Measurements from ENCODE around the gene DCPS.
"Not testable (repeated sequence)": the region's sequence is repeated elsewhere in the genome, so short reads cannot be mapped to it uniquely, and the experiment has no call there.

DCPS gene

DNA sequence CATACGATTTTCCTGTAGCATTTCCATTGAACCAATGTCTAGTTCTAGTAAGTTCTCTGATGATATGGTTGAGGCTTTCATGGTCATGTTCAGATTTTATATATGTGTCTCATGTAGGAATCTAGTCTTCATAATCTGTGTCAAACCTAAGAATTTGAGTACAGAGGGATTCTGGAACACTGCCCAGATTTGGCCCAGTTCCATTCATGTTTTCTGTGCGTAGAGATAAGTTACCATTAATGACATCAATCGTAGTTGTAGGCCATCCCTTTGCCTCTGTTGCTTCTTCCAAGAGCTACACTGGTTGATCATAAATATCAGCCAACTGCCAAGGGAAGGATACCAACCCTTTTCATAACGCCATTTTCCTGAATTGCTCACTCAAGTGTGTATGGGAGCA lies 74.9 kb downstream of the DCPS start:
- Histone ChIP-seq H3K27ac (no peak overlapping the region), H3K27me3 (ENCODE audit: insufficient read depth, low read depth) (no peaks in the 10 kb centered on the region), H2AFZ (ENCODE audit: low read depth) (no peak overlapping the region), H3K9ac (no peak overlapping the region), H3K36me3 (ENCODE audit: insufficient read depth) (no peaks in the 10 kb centered on the region), H3K79me2 (ENCODE audit: insufficient read depth, low read depth) (no peaks in the 10 kb centered on the region), H3K4me3 (IDR thresholded peaks at IDR 0.05; ENCODE audit: insufficient read depth, low read depth, low read length) (no peak overlapping the region), H3K4me1 (ENCODE audit: low read depth, poor library complexity, severe bottlenecking) (no peaks in the 10 kb centered on the region), H4K20me1 (ENCODE audit: insufficient read depth) (no peaks in the 10 kb centered on the region), H3K4me2 (no peak overlapping the region)
- TF ChIP-seq, protein P1, sequence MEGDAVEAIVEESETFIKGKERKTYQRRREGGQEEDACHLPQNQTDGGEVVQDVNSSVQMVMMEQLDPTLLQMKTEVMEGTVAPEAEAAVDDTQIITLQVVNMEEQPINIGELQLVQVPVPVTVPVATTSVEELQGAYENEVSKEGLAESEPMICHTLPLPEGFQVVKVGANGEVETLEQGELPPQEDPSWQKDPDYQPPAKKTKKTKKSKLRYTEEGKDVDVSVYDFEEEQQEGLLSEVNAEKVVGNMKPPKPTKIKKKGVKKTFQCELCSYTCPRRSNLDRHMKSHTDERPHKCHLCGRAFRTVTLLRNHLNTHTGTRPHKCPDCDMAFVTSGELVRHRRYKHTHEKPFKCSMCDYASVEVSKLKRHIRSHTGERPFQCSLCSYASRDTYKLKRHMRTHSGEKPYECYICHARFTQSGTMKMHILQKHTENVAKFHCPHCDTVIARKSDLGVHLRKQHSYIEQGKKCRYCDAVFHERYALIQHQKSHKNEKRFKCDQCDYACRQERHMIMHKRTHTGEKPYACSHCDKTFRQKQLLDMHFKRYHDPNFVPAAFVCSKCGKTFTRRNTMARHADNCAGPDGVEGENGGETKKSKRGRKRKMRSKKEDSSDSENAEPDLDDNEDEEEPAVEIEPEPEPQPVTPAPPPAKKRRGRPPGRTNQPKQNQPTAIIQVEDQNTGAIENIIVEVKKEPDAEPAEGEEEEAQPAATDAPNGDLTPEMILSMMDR (conservative IDR thresholded peaks at IDR 0.05; ENCODE audit: low read depth, low read length), result no peak

DNA sequence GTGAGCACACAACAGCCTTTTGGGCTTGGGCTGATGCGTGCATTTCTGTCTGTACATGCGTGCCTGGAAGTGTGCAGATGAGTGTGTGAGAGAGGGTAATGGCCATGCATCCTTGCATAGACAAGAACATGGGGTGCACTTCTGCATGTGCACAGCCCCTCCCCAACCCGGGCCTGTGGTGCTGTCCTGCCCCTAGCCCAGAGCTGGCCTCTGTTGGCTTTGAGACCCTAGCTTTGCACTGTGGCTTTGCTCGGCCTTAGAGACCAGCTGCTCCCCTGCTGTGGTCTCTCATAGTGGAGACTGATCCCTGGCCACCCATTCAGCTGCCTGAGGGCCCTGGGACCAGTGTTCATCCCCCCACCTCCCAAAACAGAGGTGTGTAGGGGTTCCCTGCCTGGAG lies 77.0 kb downstream of the DCPS start:
- TF ChIP-seq, protein P1 (conservative IDR thresholded peaks at IDR 0.05; ENCODE audit: low read depth, low read length), result no peak
- Histone ChIP-seq H3K4me3 (IDR thresholded peaks at IDR 0.05; ENCODE audit: insufficient read depth, low read depth, low read length) (no peak overlapping the region), H3K27ac (no peak overlapping the region), H3K9ac (no peak overlapping the region), H3K36me3 (ENCODE audit: insufficient read depth) (no peaks in the 10 kb centered on the region), H2AFZ (ENCODE audit: low read depth) (no peak overlapping the region), H3K4me1 (ENCODE audit: low read depth, poor library complexity, severe bottlenecking) (no peaks in the 10 kb centered on the region), H3K4me2 (no peak overlapping the region), H4K20me1 (ENCODE audit: insufficient read depth) (no peaks in the 10 kb centered on the region), H3K27me3 (ENCODE audit: insufficient read depth, low read depth) (no peaks in the 10 kb centered on the region), H3K79me2 (ENCODE audit: insufficient read depth, low read depth) (no peaks in the 10 kb centered on the region)

DNA sequence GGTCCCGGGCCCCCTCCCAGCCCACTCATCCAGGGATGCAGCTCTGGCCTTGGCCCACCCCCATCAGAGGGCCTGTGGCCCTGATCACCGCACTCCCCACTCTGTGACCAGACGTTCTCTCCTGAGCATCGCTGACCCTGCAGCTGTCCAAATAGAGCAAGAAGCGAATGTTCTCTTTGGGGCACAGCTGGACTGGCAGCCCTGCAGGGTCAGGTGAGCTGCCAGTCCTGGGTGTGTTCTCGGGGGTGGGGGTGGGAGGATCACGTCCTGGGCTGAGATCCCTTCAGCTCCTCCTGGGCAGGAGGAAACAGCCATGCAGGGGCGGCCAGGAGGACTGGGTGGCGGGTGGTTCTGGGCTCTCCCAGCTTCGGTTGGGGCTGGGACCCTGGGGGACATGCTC lies 78.1 kb downstream of the DCPS start:
- not testable (repeated sequence) for H3K27ac ChIP-seq; H4K20me1 ChIP-seq (ENCODE audit: insufficient read depth); H2AFZ ChIP-seq (ENCODE audit: low read depth); H3K9ac ChIP-seq; H3K79me2 ChIP-seq (ENCODE audit: insufficient read depth, low read depth); H3K4me3 ChIP-seq (IDR thresholded peaks at IDR 0.05; ENCODE audit: insufficient read depth, low read depth, low read length); H3K4me1 ChIP-seq (ENCODE audit: low read depth, poor library complexity, severe bottlenecking); H3K36me3 ChIP-seq (ENCODE audit: insufficient read depth); H3K27me3 ChIP-seq (ENCODE audit: insufficient read depth, low read depth); H3K4me2 ChIP-seq

DNA sequence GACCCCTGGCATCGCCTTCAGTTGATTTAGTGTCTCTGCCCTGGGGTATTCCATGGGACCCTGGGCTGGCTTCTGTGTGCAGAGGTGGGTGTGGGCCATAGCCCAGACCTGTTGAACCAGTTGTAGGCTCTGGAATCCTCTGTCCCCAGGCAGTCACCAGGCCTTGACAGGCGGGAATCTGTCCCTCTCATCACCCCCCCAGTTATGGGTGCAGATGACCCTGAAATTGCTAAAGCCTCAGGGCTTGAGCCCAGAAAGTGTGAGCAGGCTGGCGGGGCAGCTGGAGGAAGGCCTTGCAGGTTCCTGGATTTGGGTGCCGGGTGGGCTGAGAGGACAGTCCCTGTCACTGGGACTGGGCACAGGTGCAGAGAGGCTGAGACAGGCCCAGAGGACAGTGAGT lies 78.8 kb downstream of the DCPS start:
- not testable (repeated sequence) for H3K36me3 ChIP-seq (ENCODE audit: insufficient read depth); H3K27ac ChIP-seq; H3K4me3 ChIP-seq (IDR thresholded peaks at IDR 0.05; ENCODE audit: insufficient read depth, low read depth, low read length); H3K4me1 ChIP-seq (ENCODE audit: low read depth, poor library complexity, severe bottlenecking); H3K79me2 ChIP-seq (ENCODE audit: insufficient read depth, low read depth); H2AFZ ChIP-seq (ENCODE audit: low read depth); H3K9ac ChIP-seq; H4K20me1 ChIP-seq (ENCODE audit: insufficient read depth); H3K4me2 ChIP-seq; H3K27me3 ChIP-seq (ENCODE audit: insufficient read depth, low read depth)

DNA sequence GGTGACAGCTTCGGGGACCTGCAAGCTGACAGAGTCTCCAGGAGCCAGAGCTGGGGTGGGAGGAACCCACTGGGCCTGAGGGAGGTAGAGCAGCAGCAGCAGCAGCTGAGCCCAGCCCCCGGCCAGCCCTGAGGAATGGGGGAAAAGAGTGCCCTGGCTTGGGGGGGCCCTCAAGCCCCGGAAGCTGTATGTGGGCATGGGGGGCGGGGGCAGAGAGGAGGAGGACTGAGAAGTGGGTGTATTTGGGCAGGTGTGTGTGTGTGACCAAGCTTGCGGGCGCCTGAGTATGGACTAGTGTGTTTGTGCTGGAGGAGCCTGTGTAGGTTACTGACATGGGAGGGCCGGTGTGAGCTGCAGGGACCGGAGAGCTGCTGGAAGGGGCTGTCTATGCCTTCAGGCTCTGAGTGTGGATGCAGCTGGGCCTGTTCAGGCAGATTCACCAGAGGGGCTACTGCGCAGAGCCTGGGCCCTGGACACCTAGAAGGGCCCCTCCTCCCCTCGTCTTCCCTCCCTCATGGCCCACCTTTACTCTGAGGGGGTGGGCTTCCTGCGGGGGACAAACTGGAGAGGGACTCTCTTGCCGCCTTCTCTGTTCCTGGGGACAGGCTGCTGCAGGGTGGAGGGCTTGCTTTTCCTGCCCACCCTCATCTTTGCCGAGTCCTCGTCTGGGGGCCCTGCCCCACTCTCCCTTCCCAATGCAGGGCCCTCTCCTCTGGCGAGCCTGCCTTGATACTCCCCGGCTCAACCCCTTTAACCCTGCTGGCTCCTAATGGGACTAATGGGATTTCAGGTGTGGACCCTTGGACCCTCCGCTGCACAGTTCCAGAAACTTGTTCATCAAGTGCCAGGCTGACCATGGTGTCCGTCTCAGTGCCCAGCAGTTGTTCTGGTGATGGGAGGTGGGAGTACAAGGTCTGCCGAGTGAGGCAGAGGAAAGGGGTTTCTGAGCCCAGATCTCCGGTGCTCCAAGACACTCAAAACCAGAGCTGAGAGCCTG lies 79.8 kb downstream of the DCPS start:
- no peaks in the 10 kb centered on the region for H3K79me2 ChIP-seq (ENCODE audit: insufficient read depth, low read depth)
- no peak overlapping the region for H3K27ac ChIP-seq

More for the DNA sequence above, 79.8 kb downstream of the DCPS start:
- Histone ChIP-seq H3K27me3 (ENCODE audit: insufficient read depth, low read depth) (no peaks in the 10 kb centered on the region), H2AFZ (ENCODE audit: low read depth) (no peak overlapping the region), H3K4me1 (ENCODE audit: low read depth, poor library complexity, severe bottlenecking) (no peaks in the 10 kb centered on the region), H3K36me3 (ENCODE audit: insufficient read depth) (no peaks in the 10 kb centered on the region), H3K9ac (no peak overlapping the region), H4K20me1 (ENCODE audit: insufficient read depth) (no peaks in the 10 kb centered on the region), H3K4me2 (no peak overlapping the region), H3K4me3 (IDR thresholded peaks at IDR 0.05; ENCODE audit: insufficient read depth, low read depth, low read length) (no peak overlapping the region)
- TF ChIP-seq, protein P1 (conservative IDR thresholded peaks at IDR 0.05; ENCODE audit: low read depth, low read length), result no peak
